ENCODE measurements around the gene DOCK2. TPM values are rescaled to one million over a fixed set of nuclear protein-coding genes. Genes with fewer than 3 reads are reported as not detected.

Gene DOCK2
- total and polyA plus RNA-seq, 2 donors (not counting 3 experiments of a cell fraction or from before 2014, with no cell fraction given): 0.62 to 4.8 TPM

DNA sequence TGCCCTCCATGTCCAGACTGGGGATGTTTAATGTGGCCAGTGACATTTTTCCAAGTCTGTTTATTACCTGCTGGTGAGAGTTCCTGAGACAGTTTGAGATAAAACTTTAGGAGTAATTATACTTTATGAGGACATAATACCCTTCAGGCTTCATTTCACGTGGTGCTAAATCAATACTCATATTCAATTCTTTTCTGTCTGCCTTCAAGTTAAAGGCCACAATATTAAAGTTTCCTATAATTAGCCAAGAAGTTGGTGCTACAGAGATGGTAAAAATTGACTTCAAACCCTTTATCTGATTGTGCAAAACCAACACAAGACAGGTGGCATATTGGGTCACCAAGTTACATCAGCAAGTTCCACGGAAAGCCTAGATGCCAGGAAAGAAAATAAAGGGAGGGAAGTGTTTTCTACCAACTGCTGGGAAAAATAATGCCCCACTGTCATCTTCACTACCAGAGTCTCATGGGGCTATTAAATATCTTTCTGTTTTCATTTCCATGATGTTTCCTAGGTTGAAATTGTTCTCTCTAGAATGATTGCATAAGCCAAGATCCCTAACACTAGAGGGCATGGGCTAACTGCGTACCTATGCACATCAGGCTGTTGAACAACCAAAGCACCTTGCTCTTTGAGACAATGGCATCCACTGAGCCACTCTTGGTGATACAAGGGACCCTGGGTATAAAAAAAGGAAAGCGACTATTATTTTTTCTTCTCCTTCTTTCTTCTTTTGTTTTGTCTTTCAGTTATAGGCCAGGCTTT is 274.6 kb downstream of the DOCK2 start:
- POLR2A ChIA-PET: no interaction called here
- H3K9me3 ChIP-seq (replicated peaks; ENCODE audit: control insufficient read depth, insufficient read depth, low read length): no peaks in the 10 kb centered on the region
- peaks cover 4% of the 10 kb centered on the region for H3K79me2 ChIP-seq (ENCODE audit: control insufficient read depth, insufficient read depth, low read length)
- H4K20me1 ChIP-seq (replicated peaks; ENCODE audit: control insufficient read depth, extremely low read depth, insufficient read depth, low read length): no peaks in the 10 kb centered on the region
- intact Hi-C loops (cut with micrococcal nuclease): loop anchor here (1.0 to 5.0 kb wide), 2 partner anchors 69 to 306 kb away; partner anchors contain the start of gene INSYN2B
- H2AFZ ChIP-seq (ENCODE audit: low read depth, low read length): no peak overlapping the region
- no peaks in the 10 kb centered on the region for H3K27me3 ChIP-seq (ENCODE audit: control insufficient read depth in 2 of 2, insufficient read depth in 2 of 2, low read length in 2 of 2)
- no peak overlapping the region for H3K27ac ChIP-seq (ENCODE audit: insufficient read depth, low read depth, low read length)
- DNase-seq (ENCODE audit: low read depth, low spot score): no peak
- CTCF ChIA-PET: interaction anchor here (1.4 kb wide), 1 partner anchor 69 kb away, joined by 4 read pairs; the partner anchor contains the start of gene INSYN2B
- H3K36me3 ChIP-seq (ENCODE audit: control insufficient read depth in 2 of 2, extremely low read depth in 1 of 2, insufficient read depth in 2 of 2, low read length in 2 of 2): no peaks in the 10 kb centered on the region
- peak; percentile 8 for FAIRE-seq
- H3K9ac ChIP-seq (replicated peaks; ENCODE audit: extremely low read depth, insufficient read depth, low read length): no peak overlapping the region
- no peaks in the 10 kb centered on the region for H3K4me1 ChIP-seq (ENCODE audit: control insufficient read depth, extremely low read depth, insufficient read depth, low read length)
- TF ChIP-seq POLR2A (IDR thresholded peaks at IDR 0.05; ENCODE audit: low read depth, low read length) (no peak), FOS (IDR thresholded peaks at IDR 0.05; ENCODE audit: borderline replicate concordance, insufficient read depth, low read length) (no peak)
- TF ChIP-seq, protein P1, sequence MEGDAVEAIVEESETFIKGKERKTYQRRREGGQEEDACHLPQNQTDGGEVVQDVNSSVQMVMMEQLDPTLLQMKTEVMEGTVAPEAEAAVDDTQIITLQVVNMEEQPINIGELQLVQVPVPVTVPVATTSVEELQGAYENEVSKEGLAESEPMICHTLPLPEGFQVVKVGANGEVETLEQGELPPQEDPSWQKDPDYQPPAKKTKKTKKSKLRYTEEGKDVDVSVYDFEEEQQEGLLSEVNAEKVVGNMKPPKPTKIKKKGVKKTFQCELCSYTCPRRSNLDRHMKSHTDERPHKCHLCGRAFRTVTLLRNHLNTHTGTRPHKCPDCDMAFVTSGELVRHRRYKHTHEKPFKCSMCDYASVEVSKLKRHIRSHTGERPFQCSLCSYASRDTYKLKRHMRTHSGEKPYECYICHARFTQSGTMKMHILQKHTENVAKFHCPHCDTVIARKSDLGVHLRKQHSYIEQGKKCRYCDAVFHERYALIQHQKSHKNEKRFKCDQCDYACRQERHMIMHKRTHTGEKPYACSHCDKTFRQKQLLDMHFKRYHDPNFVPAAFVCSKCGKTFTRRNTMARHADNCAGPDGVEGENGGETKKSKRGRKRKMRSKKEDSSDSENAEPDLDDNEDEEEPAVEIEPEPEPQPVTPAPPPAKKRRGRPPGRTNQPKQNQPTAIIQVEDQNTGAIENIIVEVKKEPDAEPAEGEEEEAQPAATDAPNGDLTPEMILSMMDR (IDR thresholded peaks at IDR 0.05; ENCODE audit: extremely low read depth in 1 of 2, insufficient read depth in 1 of 2, low read depth in 1 of 2, low read length in 2 of 2): peak in 1 of 2 donors; percentile 7
- no peak overlapping the region for H3K4me3 ChIP-seq (replicated peaks in 1 of 3; ENCODE audit: insufficient read depth in 1 of 3, low read depth in 1 of 3, low read length in 3 of 3)
- H3K9me1 ChIP-seq (replicated peaks; ENCODE audit: control insufficient read depth, extremely low read depth, insufficient read depth, low read length): no peaks in the 10 kb centered on the region
- H3K4me2 ChIP-seq (ENCODE audit: insufficient read depth, low read length): no peak overlapping the region
- no TSS peak for BruUV-seq (replicated peaks)
- dilution Hi-C loops (cut with MboI; ENCODE audit: extremely low pct_ligation_motif_present, low sequenced_read_pairs): no loop called here

DNA sequence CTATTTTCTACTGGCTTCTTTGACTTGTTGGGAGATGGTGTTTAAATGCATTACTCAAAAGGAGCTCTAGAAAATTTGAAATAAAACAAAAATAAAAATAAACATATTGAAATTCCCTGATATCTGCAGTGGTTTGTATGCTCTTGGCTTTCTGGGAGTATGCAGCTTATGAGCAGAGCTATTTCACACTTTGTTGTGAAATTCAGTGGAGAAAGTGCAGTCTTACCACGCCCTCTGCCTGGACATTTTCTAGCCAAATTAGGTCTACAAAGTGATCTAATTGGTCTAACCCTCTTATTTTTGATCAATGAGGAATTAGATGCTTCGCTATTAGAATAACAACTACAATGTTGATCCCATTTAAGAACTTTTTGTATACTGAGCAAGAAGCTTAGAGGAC is 276.4 kb downstream of the DOCK2 start:
- Histone ChIP-seq H3K36me3 (ENCODE audit: control insufficient read depth in 2 of 2, extremely low read depth in 1 of 2, insufficient read depth in 2 of 2, low read length in 2 of 2) (no peaks in the 10 kb centered on the region), H3K4me3 (replicated peaks in 1 of 3; ENCODE audit: insufficient read depth in 1 of 3, low read depth in 1 of 3, low read length in 3 of 3) (no peak overlapping the region), H3K79me2 (ENCODE audit: control insufficient read depth, insufficient read depth, low read length) (peaks cover 8% of the 10 kb centered on the region), H4K20me1 (replicated peaks; ENCODE audit: control insufficient read depth, extremely low read depth, insufficient read depth, low read length) (no peaks in the 10 kb centered on the region), H3K4me2 (ENCODE audit: insufficient read depth, low read length) (no peak overlapping the region), H3K9me3 (replicated peaks; ENCODE audit: control insufficient read depth, insufficient read depth, low read length) (no peaks in the 10 kb centered on the region), H2AFZ (ENCODE audit: low read depth, low read length) (no peak overlapping the region), H3K4me1 (ENCODE audit: control insufficient read depth, extremely low read depth, insufficient read depth, low read length) (no peaks in the 10 kb centered on the region), H3K9me1 (replicated peaks; ENCODE audit: control insufficient read depth, extremely low read depth, insufficient read depth, low read length) (no peaks in the 10 kb centered on the region), H3K27ac (ENCODE audit: insufficient read depth, low read depth, low read length) (no peak overlapping the region), H3K9ac (replicated peaks; ENCODE audit: extremely low read depth, insufficient read depth, low read length) (no peak overlapping the region), H3K27me3 (ENCODE audit: control insufficient read depth in 2 of 2, insufficient read depth in 2 of 2, low read length in 2 of 2) (no peaks in the 10 kb centered on the region)
- DNase-seq (ENCODE audit: low read depth, low spot score) (no peak), FAIRE-seq (no peak)
- ChIA-PET CTCF (interaction anchor here (1.2 to 3.3 kb wide), 2 partner anchors 9 to 67 kb away, joined by 3 to 27 read pairs; partner anchors contain the start of gene INSYN2B), POLR2A (no interaction called here)
- intact Hi-C loops (cut with micrococcal nuclease) (loop anchor here (5.0 kb wide), 1 partner anchor 304 kb away; no protein-coding TSS in a partner anchor), dilution Hi-C loops (cut with MboI; ENCODE audit: extremely low pct_ligation_motif_present, low sequenced_read_pairs) (no loop called here)
- BruUV-seq (replicated peaks): no TSS peak
- TF ChIP-seq EZH2 (IDR thresholded peaks at IDR 0.05; ENCODE audit: borderline replicate concordance, low read depth, low read length, severe bottlenecking) (no peak), MYC (IDR thresholded peaks at IDR 0.05; ENCODE audit: low read depth, low read length) (no peak), POLR2AphosphoS5 (IDR thresholded peaks at IDR 0.05; ENCODE audit: insufficient read depth, low read depth, low read length) (no peak), JUN (IDR thresholded peaks at IDR 0.05; ENCODE audit: borderline replicate concordance, insufficient read depth, insufficient read length, low read depth) (no peak), FOS (IDR thresholded peaks at IDR 0.05; ENCODE audit: borderline replicate concordance, insufficient read depth, low read length) (no peak), POLR2A (IDR thresholded peaks at IDR 0.05; ENCODE audit: low read depth, low read length) (no peak), GATA2 (IDR thresholded peaks at IDR 0.05; ENCODE audit: insufficient read depth, insufficient read length, low read depth, low read length) (no peak)
- TF ChIP-seq, protein P1 (IDR thresholded peaks at IDR 0.05; ENCODE audit: extremely low read depth in 1 of 2, insufficient read depth in 1 of 2, low read depth in 1 of 2, low read length in 2 of 2): no peak
- TF ChIP-seq, protein P2, sequence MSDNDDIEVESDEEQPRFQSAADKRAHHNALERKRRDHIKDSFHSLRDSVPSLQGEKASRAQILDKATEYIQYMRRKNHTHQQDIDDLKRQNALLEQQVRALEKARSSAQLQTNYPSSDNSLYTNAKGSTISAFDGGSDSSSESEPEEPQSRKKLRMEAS (IDR thresholded peaks at IDR 0.05; ENCODE audit: insufficient read depth, insufficient read length): no peak
